HG02571 (cell line): Measurements from ENCODE around the gene MUC21.
"Not testable (repeated sequence)": the region's sequence is repeated elsewhere in the genome, so short reads cannot be mapped to it uniquely, and the experiment has no call there.

Experiments
- ATAC-seq: cut with Tn5 transposase; IDR thresholded peaks from one replicate; pipeline ENCODE4 v1.9.1; 2021; ENCODE audit warnings: mild to moderate bottlenecking, moderate library complexity; ENCODE audit not compliant: unreplicated experiment

MUC21 gene

DNA sequence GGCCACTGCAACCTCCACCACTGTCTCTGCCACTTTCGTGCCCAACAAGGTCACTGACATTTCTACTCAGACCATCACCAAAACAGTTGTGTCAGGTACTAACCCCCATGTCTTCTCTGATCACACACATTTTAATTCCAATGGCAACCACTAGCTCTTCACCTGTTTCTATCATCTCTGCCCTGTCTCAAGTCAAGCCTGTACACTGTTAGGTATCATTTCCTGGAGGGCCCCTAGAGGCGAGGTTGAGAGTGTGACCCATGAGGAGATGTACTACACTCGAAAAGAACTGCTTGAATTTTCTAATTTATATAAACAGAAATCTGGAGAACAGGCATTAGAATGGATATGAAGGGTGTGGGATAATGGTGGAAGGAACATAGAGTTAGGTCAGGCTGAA, 17.4 kb upstream of the MUC21 start:
- ATAC-seq = no peak

DNA sequence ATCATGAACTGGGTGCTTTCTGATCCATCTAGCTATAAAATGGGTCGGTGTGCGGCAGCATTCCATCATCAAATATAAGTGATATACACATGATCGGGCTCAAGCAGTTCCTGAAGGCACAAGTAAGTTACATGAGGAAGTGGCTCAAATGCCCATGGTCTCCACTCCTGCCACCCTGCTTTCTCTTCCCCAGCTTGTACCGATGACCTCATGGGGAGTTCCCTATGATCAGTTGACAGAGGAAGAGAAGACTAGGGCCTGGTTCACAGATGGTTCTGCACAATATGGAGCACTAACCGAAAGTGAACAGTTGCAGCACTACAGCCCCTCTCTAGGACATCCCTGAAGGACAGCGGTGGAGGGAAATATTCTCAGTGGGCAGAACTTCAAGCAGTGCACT, 14.3 kb upstream of the MUC21 start:
- not testable (repeated sequence) for ATAC-seq

DNA sequence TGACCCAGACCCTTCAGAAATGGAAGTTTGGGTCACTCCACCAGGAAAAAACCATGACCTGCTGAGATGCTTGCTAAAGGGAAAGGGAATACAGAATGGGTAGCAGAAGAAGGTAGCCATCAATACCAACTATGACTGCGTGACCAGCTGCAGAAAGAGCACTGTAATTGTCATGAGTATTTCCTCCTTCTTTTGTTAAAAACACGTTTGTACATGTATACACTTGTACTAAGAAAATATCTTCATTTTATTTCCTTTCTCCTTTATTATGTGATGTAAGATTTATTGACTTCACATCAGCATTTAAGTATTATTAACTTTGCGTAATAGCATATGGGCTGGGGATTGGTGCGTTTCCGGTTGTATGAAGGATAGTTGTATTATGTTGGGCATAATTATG, 12.6 kb upstream of the MUC21 start:
- ATAC-seq = no peak

DNA sequence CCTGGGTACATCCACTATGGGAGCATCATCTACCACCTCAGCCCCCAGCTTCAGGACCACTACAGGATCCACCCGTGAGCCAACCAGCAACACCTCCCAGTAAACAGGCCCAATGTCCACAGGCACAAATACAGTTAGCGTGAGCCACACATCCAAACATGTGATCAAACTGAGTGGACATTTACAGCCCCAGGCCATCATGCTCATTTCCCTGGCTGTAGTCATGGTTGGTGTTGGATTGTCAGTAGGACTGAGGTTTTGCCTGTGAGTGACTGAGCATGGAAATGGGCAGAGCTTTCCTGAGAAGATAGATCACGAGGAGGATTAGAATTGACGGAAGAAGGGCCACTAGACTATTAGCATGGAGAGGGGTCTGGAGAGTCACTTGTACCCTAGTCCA, 10.7 kb upstream of the MUC21 start:
- no peak for ATAC-seq

DNA sequence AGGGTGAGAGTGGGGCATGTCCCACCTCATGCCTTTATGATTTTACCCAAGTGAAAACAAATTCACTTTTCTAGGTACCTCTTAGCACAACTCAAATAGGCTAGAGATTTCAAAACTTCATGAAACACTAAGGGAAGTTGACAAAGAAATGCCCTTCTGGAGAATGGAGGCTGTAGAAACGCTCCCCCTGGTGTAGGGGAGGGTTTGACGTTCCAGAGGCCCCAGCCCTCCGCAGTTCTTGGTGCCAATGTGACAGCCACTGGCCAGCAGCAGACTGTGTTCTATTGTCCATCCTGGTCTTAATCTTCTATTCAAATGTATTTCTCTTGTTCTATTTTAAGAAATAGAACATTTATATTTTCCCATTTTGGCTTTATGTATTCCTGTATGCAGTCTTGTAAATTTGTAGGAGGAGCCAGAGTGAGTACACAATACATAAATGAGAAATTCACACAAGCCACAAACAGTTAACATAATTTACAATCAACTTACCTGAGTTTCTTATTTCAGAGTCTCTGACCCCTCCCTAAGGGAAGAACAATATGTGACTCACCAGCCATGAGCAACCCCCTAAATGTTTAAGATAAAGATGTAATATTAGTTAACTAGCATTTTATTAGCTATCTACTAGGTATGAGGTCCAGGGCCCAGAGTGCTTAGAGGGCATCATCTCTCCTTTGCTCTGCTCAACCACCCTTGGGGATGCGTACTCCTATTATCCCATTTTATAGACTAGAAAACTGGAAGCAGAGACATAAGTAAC, 8.8 kb upstream of the MUC21 start:
- ATAC-seq = no peak

DNA sequence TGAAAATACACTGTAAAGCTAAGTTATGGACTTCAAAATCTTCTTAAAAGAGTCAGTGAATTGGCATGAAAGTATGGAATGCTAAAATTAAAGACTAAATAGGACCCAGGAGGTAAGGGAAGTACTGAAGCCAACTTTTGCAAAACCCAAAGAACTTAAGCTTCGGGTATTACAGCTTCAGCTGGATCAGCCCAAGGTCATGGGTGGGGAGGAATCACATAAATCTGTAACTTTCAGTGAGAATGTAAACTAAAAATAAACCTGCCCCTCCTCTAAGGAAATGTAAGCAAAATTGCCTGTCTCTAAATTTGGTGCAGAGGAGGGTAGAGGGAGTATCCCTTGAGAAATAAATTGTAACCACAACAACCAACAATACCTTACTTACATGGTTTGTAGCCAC, 4.4 kb upstream of the MUC21 start:
- ATAC-seq = no peak

DNA sequence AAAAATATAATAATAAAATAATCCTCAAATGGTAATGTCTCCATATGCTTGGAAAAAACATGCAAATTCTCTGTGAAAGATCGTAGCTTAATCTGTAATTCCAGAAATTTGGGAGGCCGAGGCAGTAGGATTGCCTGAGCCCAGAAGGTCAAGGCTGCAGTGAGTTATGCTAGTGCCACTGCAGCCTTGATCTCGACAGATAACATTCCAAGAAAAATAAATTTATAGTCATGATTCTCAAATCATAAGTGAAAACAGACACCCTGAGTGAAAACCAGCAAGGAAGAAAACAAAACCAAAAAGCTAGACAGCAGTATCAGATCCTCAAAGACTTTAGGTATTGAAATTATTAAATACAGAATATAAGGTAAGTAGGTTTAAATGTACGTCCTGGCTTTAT, 3.8 kb upstream of the MUC21 start:
- no peak for ATAC-seq

DNA sequence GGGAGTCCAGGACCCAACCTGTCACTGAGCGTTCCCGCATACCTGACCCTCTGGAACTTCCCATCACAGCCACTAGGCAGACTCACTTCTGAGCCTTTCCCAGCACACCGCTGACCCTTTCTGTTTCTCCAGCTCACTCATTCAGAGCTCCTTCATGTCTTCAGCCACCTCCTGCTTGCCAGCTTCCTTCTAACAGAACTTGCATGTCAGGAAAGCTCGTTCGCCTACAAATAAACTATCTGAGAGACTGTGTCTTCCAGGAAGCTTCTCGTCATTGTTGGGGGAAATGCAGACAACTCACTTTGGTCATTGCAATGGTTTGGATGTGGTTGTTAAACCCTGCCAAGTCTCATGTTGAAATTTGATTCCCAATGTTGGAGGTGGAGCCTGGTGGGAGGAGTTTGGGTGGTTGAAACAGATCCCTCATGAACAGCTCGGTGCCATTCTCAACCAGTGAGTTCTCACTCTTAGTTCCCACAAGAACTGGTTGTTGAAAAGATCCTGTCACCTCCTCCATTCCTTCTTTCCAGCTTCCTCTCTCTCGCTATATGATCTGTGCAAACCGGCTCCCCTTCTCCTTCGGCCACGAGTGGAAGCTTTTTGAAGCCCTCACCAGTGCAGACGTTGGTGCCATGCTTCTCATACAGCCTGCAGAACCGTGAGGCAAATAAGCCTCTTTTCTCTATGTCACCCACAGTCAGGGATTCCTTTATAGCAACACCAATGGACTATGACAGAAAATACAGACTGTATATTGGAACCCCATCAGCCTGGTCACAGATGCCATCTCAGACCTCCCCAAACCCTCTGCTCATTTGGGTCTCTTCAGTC, 1.4 kb upstream of the MUC21 start:
- no peak for ATAC-seq

DNA sequence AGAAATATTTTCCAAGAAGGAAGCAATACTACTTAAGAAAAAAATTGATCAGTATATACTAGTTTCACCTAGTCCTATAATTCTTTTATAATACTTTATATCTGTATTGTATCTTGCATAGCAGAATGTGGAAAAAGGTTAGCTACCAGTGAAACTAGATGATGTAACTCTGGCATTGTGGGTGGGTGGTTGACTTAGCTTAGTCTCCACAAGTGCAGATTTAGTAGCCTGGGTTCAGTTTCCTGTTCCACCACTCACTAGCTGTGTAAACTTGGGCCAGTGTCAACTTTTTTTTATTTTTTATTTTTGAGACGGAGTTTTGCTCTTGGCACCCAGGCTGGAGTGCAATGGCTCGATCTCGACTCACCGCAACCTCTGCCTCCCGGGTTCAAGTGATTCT, 2.0 kb downstream of the MUC21 start:
- ATAC-seq = no peak

DNA sequence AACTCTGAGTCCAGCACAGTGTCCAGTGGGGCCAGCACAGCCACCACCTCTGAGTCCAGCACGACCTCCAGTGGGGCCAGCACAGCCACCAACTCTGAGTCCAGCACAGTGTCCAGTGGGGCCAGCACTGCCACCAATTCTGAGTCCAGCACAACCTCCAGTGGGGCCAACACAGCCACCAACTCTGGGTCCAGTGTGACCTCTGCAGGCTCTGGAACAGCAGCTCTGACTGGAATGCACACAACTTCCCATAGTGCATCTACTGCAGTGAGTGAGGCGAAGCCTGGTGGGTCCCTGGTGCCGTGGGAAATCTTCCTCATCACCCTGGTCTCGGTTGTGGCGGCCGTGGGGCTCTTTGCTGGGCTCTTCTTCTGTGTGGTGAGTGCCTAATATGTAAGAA, 3.8 kb downstream of the MUC21 start:
- no peak for ATAC-seq

DNA sequence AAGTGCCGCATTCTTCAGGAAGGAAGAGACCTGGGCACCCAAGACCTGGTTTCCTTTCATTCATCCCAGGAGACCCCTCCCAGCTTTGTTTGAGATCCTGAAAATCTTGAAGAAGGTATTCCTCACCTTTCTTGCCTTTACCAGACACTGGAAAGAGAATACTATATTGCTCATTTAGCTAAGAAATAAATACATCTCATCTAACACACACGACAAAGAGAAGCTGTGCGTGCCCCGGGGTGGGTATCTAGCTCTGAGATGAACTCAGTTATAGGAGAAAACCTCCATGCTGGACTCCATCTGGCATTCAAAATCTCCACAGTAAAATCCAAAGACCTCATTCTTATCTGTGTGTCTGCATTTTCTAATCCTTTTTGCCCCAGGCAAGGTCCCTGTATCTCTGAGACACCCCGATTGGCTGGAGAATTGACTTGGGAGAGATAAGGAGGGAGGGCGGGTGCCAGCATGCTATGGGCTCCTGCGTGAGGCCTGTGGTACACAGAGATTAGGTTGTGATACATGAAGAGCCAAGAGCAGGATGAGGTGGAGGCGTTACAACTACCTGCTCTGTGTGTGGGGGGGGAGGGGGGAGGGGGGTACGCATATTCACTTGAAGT, 4.8 kb downstream of the MUC21 start:
- ATAC-seq = no peak

DNA sequence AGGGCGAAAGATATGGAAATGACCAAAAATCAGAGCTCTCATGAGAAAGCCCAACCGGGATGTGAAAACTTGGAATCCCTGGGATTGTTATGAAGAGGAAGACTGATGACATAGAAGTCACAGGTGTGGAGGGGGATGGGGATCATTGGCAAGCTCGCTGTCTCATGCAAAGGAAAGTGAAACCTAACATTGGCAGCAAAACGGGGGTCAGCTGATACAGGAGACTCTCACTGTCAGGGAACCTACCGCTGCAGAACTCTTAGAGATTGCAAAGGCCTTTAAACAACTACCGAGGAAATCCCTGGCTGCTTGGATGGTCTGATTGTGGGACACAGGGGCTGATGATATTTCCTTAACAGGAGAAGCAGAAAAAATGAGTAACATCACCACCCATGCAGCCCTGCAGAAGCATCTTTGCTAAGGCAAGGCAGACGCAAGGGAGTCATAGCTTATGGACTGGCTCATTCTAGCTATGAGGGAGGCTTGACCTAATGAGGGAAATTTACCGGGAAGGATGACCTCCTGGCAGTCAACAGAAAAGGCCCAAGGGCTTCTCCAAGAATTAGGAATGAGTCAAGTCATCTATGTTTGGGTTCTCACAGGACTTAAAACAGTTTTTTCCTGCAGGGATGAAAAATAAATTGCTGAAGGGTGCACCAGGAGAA, 7.0 kb downstream of the MUC21 start:
- no peak for ATAC-seq

DNA sequence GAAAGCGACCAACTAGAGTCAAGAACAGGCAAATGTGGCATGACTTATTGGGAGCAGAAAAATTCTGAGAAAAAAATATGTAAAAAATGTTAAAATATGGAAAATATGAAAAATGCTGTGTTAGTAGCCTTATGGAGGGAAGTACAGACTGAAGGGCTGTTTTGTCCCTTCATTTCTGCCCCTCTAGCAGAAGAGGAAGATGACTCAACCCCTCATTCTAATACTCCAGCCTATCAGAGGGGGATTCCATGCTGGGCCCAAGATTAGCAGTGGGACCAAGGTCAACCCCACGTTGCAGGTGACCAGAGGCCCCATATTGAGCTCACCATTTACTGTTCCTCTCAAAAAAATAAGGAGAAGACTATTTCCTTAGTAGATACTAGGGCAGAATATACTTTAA, 8.4 kb downstream of the MUC21 start:
- no peak for ATAC-seq

DNA sequence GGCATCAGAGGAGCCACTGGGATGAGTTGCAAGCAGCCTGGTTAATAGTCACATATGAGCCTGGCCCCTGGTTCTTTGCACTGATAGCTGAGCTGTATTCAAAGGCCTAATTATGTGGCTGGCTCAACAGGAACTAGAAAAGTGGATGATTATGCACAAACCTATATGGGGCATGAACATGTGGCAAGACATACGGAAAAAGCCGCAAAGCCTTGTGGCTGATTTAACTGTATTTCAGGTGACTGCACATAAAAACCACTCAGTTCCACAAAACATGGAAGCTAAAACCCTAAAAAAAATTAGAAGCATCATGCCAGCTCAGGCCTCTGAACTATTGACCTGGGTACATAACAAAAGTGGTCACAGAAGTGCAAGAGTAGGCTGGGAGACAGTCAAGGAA, 13.8 kb downstream of the MUC21 start:
- no peak for ATAC-seq

DNA sequence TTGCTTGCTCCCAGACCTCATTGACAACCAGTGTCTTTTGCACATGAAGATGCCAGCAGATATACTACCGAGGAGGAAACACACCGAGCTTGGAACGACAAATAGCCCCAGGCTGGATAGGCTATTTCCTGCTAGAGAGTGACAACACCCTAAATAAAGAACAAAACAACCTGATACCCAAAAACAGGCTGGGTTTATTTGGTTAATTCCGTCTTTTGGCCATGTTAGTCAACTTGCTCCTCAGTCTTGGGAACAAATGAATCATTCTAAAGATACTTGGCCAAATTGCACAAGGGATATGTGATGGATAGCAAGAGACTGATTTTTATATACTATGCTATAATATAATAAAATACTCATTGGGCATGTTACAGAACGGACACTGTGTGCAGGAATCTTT, 15.3 kb downstream of the MUC21 start:
- no peak for ATAC-seq

DNA sequence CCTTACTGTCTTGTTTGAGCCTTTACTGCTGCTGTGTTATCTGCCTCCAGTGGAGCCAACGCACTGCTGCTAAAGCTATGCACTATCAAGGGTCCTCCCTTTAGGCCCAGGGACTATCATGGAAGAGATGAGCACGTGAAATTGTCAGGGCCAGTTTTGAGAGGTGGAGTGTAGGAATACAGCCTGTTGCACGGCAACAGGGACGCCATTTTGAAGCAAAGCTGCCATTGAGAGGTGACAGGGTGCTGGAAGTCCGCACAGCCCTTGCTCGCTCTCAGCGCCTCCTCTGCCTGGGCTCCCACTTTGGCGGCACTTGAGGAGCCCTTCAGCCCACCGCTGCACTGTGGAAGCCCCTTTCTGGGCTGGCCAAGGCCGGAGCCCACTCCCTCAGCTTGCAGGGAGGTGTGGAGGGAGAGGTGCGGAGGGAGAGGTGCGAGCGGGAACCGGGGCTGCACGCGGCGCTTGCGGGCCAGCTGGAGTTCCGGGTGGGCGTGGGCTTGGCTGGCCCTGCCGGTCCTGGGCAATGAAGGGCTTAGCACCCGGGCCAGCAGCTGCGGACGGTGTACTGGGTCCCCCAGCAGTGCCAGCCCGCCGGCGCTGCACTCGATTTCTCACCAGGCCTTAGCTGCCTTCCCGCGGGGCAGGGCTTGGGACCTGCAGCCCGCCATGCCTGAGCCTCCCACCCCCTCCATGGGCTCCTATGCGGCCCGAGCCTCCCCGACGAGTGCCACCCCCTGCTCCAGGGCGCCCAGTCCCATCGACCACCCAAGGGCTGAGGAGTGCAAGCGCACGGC, 16.7 kb downstream of the MUC21 start:
- ATAC-seq = not testable (repeated sequence)

DNA sequence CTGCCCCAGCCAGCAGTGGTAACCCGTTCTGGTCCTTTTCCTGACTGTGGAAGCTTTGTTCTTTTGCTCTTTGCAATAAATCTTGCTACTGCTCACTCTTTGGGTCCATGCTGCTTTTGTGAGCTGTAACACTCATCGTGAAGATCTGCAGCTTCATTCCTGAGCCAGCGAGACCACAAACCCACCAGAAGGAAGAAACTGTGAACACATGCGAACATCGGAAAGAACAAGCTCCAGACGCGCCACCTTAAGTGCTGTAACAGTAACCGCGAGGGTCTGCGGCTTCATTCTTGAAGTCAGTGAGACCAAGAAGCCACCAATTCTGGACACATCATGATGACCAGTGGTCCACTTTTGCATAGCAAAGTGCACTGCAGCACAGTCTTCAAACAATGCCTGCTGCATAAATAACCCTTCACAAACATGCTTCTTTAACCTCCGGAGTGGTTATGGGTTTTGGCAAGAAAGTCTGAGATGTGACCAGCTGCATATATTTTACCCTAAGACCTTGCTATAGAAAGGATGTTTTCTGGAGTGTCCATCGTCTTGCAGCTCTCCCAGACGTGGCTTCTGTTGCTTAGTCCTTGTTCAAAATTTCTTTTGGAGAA, 17.9 kb downstream of the MUC21 start:
- ATAC-seq = no peak

DNA sequence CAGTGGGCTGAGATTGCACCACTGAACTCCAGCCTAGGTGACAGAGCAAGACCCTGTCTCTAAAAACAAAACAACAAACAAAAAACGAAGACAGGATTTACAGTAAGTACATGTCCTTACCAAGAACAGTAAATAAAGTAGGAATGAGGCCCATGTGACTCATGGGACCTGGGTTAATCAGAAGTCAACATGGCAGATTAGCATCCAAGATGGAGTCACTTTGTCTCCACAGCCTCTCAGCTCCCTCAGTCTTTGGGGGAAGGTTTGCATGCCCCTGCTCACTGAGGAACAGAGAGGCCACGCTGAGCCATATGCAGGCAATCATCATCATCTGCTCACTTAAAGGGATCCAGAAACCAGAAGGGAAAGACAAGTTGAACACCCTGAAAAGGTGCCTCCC, 19.0 kb downstream of the MUC21 start:
- no peak for ATAC-seq

DNA sequence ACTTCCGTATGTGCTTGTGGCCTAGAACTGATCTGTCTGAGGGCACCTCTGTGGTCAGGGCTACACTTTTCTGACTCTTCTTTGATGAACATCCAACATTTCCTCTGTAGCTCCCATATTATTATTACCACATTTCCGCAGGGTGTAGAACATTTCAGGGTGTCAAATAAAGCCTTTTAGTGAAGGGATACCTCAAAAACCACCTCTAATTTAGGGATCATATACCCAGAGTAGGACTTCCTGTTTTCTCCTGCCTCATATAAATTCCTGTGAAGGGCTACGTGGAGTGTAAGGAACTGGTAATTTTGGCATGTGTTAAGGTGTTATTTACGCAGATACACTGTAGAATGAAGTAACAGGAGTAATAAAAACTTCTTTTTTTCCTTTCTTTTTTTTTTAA, 21.3 kb downstream of the MUC21 start:
- ATAC-seq = no peak
